GM18909 (cell line): ENCODE data around the gene SHANK3.

ENCODE experiments used
- ATAC-seq: cut with Tn5 transposase; IDR thresholded peaks from one replicate; pipeline ENCODE4 v1.9.1; 2021; ENCODE audit warnings: mild to moderate bottlenecking; ENCODE audit not compliant: unreplicated experiment, poor library complexity

The SHANK3 gene

DNA sequence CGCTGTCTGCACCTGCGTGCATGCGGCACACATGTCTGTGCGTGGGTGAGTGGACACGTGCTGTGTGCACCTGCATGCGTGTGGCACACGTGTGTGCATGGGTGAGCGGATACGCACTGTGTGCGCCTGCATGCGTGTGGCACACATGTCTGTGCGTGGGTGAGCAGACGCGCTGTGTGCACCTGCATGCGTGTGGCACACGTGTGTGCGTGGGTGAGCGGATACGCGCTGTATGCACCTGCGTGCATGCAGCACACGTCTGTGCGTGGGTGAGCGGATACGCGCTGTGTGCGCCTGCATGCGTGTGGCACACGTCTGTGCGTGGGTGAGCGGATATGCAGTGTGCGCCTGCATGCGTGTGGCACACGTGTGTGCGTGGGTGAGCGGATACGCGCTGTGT lies 38.3 kb downstream of the SHANK3 start:
- no peak for ATAC-seq

DNA sequence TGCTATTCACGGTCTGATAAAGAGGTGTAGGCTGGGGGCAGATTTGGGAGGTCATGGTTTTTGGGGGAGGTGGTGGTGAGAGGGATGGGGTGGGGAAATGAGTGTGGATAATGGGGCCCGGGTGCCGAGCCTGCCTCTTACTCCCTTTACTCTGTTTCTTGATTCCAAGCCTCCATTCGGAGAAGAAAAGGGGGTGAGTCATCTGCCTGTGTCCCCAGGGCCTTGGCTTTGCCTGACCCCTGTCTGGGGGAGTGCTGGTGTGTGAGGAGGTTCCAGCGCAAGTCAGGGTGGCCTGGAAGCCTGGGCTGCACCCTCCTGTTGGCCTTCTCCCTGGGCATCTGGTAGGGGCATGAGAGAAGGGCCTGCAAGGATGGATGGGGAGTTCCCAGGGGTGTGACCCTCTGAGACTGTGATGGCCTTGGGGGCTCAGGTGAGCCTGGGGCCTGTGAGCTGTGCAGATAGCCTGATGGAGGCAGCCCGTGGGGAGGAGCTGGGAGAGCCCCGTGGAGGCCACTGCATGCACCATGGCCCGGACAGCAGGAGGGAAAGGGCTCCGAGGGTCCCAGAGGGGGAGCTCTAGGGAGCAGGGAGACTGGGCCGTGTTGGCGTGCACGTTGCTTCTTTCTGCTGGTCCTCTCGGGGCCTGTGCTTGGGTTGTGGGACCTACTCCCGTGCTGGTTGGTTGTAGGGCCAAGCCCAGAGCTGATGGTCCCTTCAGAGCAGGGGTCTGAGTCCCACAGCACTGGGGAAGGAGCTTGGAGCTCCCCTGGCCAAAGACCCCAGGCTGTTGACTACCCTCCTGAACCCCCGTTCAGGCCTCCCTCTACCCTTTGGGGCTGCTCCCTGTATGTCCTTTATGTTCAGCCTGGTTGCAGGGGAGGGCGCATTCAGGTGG lies 39.1 kb downstream of the SHANK3 start:
- no peak for ATAC-seq

DNA sequence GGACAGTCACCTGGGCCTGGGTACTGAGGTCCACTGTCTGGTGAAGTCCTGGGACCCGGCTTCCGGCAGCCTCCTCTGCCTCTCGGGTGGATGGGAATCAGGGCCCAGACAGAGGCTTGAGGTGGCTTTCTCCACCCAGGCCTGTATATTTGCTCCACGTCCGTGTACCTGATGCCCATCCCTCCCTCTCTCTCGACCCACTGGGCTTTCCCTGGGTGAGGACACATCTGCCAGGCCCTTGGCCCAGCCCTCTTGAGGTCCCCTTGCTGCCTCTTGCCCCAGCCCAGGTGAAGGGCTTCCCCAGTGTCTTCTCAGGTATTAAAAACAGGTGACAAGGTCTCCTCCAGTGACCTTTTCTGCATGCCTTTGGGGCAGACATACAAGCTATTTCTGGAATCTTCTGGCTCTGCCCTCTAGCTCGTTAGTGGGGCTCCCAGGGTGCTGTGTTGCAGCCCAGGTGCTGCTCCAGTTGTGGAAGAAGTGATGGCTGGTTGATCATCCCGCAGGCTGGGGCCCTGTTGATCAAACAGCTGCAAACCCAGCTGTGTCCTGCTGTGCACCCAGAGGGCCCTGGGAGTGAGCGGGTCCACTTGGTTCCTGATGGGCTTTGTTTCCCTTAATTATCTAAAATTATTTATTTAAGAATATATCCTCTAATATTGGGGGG lies 39.9 kb downstream of the SHANK3 start:
- no peak for ATAC-seq

DNA sequence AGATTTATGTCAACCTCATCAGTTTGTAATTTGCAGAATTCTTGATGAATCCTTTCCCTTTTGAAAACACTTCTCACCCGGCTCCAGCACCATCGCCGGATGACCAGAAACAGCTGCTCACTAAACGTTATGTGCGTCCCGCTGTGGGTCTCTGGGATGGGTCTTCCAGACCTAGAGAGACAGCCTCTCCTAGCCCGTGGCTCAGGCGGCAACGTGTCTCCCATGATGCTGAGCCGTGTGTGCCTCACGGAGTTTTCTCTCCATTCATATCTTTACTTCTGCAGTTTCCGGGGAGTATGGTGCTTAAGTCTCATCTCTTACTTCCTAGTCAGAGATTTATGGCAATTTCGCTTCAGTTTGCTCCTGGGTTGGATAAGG lies 40.4 kb downstream of the SHANK3 start:
- ATAC-seq = no peak

DNA sequence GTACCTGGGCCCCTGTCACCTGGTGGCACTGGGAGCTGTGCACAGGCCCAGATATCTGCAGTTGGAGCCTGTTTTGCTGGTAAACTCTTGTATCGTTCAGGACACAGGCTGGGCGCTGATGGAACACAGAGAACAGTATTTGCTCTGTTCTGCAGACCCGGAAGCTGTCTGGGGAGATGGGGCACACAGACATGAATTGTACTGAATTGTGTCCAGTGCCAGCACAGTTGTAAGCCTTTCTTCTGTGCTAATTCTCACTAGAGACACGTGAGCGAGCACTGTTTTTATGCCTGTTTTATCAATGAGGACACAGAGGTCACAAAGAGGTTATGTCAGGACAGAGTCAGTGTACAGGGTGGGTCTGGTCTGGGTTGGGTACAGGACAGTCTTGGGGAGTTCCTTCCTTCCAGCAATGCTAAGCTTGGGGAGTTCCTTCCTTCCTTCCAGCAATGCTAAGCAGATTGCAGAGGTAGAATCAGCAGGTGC lies 41.0 kb downstream of the SHANK3 start:
- ATAC-seq = no peak

DNA sequence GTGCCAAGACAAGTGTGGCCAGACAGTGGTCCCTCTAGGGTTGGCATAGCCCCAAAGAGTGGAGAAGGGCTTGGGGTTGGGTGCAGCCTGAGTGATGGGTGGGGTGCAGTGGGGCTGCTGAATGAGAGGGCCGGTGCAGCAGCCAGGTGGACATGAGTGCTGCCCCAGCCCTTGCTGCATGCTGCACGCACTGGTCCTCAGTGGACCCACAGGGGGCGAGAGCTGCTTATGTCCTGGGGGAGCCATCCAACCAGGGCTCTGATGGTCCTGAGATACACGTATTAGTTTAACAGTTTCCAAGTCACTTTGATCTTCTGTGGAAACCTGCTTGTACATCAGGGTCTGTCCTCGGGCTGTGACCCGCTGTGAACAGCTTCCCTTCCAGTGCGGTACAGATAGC lies 41.5 kb downstream of the SHANK3 start:
- no peak for ATAC-seq

DNA sequence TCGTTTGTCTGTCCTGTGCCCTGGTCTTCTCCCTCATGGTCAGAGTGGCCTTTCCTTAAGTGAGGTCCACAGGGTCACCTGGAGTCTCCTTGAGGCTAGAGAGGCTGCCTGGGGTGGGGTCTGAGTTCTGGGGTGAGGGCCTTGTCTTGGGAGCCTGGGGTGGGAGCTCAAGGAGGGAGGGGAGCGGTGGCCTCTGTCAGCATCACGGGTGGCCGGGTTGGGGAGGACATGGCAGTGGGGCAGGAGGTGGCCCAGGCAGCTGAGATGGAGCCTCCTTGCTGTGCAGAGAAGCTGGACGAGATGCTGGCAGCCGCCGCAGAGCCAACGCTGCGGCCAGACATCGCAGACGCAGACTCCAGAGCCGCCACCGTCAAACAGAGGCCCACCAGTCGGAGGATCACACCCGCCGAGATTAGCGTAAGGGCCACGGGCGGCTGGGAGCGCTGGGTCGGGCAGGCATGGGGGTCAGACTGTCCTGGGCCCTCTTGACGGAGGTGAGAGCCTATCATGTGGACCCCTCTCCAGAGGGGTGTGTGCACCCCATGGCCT lies 42.1 kb downstream of the SHANK3 start:
- ATAC-seq = no peak

DNA sequence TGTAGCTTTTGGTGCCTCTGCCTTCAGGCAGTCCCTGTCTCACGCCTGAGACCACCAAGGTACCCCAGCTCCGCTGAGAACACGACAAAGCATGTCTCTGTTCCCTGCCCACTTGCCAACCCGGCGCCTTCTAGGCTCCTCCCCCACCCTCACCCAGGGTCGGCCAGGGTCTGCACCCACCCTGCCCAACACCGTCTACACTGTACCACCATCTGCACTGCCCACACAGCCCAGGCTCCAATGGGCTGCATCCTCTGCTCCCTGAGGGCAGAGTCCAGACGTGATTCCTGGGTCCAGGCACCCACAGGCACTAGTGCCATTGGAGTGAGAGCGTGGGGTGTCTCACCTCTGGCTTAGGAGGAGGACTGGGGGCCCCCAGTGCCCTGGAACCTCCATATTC lies 42.6 kb downstream of the SHANK3 start:
- ATAC-seq = no peak

DNA sequence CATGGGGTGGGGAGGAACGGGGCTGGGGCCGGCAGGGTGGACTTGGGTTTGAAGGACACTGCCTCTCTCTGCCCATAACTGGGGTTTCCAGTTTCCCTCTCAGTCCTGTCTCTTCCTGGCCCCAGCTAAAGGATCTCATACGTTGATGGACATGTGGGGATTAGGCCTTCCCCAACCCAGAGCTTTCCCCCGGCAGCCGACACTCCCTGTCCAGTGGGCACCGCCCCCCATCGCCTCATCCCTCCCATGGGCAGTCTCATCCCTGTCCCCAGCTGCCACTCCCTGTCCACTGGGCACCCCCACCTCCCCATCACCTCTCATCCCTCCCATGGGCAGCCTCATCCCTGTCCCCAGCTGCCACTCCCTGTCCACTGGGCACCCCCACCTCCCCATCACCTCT lies 43.2 kb downstream of the SHANK3 start:
- no peak for ATAC-seq

DNA sequence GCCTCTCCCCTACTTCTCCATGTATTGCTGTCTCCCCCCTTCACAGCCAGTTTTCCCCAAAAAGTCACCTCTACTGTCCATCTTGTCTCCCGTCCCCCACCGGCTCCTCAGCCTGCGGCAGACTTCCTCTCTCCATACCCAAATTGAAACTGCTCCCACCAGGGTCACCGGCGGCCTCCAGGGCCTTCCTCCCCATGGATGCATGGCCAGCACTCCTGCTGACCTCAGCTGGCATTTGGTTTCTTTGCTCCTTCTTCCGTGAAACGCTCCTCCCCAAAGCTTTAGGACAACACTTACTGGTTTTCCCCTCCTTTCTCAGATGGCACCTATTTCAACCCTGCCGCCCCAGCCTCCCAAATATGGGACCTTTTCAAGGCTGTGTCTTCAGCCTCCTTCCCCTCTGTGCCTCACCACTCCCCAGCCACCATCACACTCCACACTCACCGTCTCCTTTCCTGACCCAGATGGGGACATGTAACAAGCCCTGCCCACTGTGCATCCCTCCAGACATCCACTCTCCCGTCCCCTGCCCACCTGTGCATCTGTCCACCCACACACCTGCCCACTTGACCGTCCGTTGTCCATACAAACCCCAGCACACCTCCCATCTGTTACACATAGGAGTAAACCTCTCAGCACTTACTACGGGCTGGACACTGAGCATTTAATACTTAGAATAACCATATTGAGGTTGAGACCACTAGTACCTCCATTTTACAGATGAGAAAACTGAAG lies 43.8 kb downstream of the SHANK3 start:
- no peak for ATAC-seq

DNA sequence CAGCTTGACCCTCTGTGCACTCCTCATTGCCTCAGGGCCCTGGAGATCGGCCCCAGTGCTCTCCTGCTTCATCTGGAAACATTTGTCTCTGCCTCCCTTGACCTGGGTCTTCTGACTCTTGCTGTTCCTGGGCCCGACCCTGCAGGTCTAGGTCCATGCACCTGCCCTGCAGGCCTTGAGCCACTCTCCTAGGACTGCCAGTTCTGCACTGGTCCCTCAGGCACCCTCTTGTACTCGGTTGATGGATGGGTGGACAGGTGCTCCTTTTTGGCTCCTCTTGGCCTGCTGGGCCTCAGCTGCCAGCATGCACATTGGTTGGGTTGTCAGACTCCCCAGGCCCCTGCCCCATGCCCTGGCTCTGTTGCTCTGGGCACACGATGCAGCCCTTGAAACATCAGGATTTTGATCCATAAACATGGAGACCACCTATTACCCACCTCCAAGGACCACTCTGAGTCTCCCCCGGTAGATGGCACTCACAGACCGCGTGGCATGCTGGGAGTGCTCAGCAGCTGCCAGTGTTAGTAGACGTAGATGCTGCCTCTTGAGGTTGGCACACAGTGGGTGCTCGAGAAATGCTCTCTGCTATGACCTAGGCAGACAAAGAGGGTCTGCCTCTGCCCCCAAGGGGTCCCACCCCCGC lies 45.2 kb downstream of the SHANK3 start:
- no peak for ATAC-seq

DNA sequence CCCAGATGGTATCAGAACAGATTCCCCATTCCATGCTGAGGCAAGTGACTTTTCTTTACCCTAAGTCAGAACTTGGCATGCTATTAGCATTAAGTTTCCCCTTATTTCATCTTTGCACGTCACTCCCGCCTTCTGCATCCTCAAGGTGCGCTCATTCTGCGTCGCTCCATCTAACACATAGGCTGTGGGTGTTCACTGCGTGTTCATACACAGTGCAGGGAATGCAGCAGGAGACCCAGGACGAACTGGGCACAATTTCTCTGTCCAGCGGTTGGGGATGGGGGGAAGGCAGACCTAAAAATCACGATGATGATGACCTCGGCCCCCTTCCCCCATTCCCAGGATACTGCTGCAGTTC lies 45.7 kb downstream of the SHANK3 start:
- no peak for ATAC-seq

DNA sequence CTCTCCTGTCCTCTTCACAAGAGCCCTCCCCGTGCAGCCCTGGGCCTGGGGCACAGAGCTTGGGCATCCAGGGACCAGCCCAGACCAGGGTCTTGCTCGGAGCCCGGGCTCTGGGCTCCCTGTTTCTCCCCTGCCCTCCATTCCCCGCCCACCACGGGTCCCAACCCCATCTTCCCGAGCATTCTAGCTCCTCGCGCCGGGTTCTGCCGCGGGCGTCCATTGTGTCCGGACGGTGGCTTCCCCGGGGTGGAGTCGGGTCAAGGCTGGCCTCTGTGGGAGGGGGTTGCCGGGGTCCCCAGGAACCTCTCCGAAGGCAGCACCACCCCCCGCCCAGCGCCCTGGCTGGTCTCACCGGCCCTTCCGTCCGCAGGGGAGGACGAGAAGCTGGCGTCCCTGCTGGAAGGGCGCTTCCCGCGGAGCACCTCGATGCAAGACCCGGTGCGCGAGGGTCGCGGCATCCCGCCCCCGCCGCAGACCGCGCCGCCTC lies 47.2 kb downstream of the SHANK3 start:
- no peak for ATAC-seq

DNA sequence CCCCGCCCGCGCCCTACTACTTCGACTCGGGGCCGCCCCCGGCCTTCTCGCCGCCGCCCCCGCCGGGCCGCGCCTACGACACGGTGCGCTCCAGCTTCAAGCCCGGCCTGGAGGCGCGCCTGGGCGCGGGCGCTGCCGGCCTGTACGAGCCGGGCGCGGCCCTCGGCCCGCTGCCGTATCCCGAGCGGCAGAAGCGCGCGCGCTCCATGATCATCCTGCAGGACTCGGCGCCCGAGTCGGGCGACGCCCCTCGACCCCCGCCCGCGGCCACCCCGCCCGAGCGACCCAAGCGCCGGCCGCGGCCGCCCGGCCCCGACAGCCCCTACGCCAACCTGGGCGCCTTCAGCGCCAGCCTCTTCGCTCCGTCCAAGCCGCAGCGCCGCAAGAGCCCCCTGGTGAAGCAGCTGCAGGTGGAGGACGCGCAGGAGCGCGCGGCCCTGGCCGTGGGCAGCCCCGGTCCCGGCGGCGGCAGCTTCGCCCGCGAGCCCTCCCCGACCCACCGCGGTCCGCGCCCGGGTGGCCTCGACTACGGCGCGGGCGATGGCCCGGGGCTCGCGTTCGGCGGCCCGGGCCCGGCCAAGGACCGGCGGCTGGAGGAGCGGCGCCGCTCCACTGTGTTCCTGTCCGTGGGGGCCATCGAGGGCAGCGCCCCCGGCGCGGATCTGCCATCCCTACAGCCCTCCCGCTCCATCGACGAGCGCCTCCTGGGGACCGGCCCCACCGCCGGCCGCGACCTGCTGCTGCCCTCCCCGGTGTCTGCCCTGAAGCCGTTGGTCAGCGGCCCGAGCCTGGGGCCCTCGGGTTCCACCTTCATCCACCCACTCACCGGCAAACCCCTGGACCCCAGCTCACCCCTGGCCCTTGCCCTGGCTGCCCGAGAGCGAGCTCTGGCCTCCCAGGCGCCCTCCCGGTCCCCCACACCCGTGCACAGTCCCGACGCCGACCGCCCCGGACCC lies 48.0 kb downstream of the SHANK3 start:
- ATAC-seq = no peak

DNA sequence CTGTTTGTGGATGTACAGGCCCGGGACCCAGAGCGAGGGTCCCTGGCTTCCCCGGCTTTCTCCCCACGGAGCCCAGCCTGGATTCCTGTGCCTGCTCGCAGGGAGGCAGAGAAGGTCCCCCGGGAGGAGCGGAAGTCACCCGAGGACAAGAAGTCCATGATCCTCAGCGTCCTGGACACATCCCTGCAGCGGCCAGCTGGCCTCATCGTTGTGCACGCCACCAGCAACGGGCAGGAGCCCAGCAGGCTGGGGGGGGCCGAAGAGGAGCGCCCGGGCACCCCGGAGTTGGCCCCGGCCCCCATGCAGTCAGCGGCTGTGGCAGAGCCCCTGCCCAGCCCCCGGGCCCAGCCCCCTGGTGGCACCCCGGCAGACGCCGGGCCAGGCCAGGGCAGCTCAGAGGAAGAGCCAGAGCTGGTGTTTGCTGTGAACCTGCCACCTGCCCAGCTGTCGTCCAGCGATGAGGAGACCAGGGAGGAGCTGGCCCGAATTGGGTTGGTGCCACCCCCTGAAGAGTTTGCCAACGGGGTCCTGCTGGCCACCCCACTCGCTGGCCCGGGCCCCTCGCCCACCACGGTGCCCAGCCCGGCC lies 48.7 kb downstream of the SHANK3 start:
- no peak for ATAC-seq

DNA sequence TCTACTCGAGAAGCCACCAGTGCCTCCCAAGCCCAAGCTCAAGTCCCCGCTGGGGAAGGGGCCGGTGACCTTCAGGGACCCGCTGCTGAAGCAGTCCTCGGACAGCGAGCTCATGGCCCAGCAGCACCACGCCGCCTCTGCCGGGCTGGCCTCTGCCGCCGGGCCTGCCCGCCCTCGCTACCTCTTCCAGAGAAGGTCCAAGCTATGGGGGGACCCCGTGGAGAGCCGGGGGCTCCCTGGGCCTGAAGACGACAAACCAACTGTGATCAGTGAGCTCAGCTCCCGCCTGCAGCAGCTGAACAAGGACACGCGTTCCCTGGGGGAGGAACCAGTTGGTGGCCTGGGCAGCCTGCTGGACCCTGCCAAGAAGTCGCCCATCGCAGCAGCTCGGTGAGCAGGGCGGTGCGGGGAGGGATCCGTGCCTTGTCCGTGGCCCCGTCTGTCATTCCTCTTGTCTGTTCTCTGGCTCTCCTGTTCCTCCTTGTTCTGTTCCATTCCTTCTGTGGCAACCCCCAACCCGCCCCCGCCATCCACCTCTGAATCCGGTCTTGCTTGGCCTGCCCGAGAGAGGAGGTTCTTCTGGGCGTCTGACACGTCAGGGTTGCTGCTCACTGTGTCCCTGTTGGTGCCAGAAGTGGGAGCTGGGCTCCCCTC lies 49.6 kb downstream of the SHANK3 start:
- ATAC-seq = no peak
